ENCODE results near the gene REEP3.
A peak's percentile ranks its signal among the peaks of the same experiment; 100 is the strongest.

Gene REEP3

GRCh38 chr10:63489838-63490237, 31.4 kb upstream of the REEP3 start:
- H3K4me3 ChIP-seq (ENCODE audit: low read depth, low read length) = no peak overlapping the region
- CTCF ChIA-PET = interaction anchor here (1.1 kb wide), 1 partner anchor 139 kb away, joined by 4 read pairs; no protein-coding TSS in a partner anchor
- no peak for TF ChIP-seq ZNF416 (tag by site-specific recombination; IDR thresholded peaks at IDR 0.05)
- peak; percentile 54 for TF ChIP-seq ZNF549 (tag by site-specific recombination; IDR thresholded peaks at IDR 0.05)
- TF ChIP-seq ZSCAN30 (tag by site-specific recombination; IDR thresholded peaks at IDR 0.05) = 0 out of 2 replicates have a peak, but pooled peaks have one; percentile 32
- peak; percentile 50 for TF ChIP-seq SETDB1 (IDR thresholded peaks at IDR 0.05; ENCODE audit: insufficient read length, low read length)
- H3K36me3 ChIP-seq (ENCODE audit: control insufficient read depth in 2 of 2, insufficient read depth in 1 of 2, low read length in 2 of 2) = no peaks in the 10 kb centered on the region
- POLR2A ChIA-PET = no interaction called here
- no peaks in the 10 kb centered on the region for H3K9me3 ChIP-seq (ENCODE audit: control insufficient read depth, insufficient read depth, low read depth, low read length)
- H3K4me1 ChIP-seq (ENCODE audit: control insufficient read depth, insufficient read depth, low read length) = peaks cover 11% of the 10 kb centered on the region
- H3K27ac ChIP-seq (ENCODE audit: extremely low read depth, low read depth, low read length) = no peak overlapping the region

GRCh38 chr10:63491588-63492316, 29.4 kb upstream of the REEP3 start:
- H3K36me3 ChIP-seq (ENCODE audit: control insufficient read depth in 2 of 2, insufficient read depth in 1 of 2, low read length in 2 of 2) = peaks cover 0 to 4% of the 10 kb centered on the region in 2 experiments; a peak in 1 of 3 replicates
- ChIA-PET CTCF (no interaction called here), POLR2A (no interaction called here)
- peak overlapping the region; percentile 17 for H3K27ac ChIP-seq (ENCODE audit: extremely low read depth, low read depth, low read length)
- no peak overlapping the region for H3K4me3 ChIP-seq (ENCODE audit: low read depth, low read length)
- no peaks in the 10 kb centered on the region for H3K9me3 ChIP-seq (ENCODE audit: control insufficient read depth, insufficient read depth, low read depth, low read length)
- H3K4me1 ChIP-seq (ENCODE audit: control insufficient read depth, insufficient read depth, low read length) = peaks cover 11% of the 10 kb centered on the region
- TF ChIP-seq ZNF426 (tag by site-specific recombination; IDR thresholded peaks at IDR 0.05) (no peak), ZNF324 (tag by site-specific recombination; IDR thresholded peaks at IDR 0.05) (no peak), ZNF677 (tag by site-specific recombination; IDR thresholded peaks at IDR 0.05) (peak; percentile 48; the same call in 1 of the 2 replicates), ZFP37 (tag by site-specific recombination; IDR thresholded peaks at IDR 0.05) (no peak), ZNF114 (tag by site-specific recombination; IDR thresholded peaks at IDR 0.05) (no peak), ZNF292 (tag by site-specific recombination; IDR thresholded peaks at IDR 0.05; ENCODE audit: borderline replicate concordance, low read depth) (no peak), ZNF23 (tag by site-specific recombination; IDR thresholded peaks at IDR 0.05; ENCODE audit: borderline replicate concordance) (no peak), PRDM6 (tag by site-specific recombination; IDR thresholded peaks at IDR 0.05) (peak; percentile 36), KLF7 (tag by site-specific recombination; IDR thresholded peaks at IDR 0.05; ENCODE audit: borderline replicate concordance) (no peak), PBX3 (CRISPR knock-in tag; IDR thresholded peaks at IDR 0.05) (no peak), BCL11A (tag by site-specific recombination; IDR thresholded peaks at IDR 0.05; ENCODE audit: low read depth) (no peak), PRDM10 (tag by site-specific recombination; IDR thresholded peaks at IDR 0.05) (peak; percentile 28; the same call in 1 of the 2 replicates), IKZF3 (tag by site-specific recombination; IDR thresholded peaks at IDR 0.05) (peak; percentile 43; the same call in 1 of the 2 replicates), ZXDB (tag by site-specific recombination; IDR thresholded peaks at IDR 0.05) (no peak)
- TF ChIP-seq, protein P1, sequence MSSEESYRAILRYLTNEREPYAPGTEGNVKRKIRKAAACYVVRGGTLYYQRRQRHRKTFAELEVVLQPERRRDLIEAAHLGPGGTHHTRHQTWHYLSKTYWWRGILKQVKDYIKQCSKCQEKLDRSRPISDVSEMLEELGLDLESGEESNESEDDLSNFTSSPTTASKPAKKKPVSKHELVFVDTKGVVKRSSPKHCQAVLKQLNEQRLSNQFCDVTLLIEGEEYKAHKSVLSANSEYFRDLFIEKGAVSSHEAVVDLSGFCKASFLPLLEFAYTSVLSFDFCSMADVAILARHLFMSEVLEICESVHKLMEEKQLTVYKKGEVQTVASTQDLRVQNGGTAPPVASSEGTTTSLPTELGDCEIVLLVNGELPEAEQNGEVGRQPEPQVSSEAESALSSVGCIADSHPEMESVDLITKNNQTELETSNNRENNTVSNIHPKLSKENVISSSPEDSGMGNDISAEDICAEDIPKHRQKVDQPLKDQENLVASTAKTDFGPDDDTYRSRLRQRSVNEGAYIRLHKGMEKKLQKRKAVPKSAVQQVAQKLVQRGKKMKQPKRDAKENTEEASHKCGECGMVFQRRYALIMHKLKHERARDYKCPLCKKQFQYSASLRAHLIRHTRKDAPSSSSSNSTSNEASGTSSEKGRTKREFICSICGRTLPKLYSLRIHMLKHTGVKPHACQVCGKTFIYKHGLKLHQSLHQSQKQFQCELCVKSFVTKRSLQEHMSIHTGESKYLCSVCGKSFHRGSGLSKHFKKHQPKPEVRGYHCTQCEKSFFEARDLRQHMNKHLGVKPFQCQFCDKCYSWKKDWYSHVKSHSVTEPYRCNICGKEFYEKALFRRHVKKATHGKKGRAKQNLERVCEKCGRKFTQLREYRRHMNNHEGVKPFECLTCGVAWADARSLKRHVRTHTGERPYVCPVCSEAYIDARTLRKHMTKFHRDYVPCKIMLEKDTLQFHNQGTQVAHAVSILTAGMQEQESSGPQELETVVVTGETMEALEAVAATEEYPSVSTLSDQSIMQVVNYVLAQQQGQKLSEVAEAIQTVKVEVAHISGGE (tag by site-specific recombination; conservative IDR thresholded peaks at IDR 0.05; ENCODE audit: low read depth) = no peak
- TF ChIP-seq, protein P2, sequence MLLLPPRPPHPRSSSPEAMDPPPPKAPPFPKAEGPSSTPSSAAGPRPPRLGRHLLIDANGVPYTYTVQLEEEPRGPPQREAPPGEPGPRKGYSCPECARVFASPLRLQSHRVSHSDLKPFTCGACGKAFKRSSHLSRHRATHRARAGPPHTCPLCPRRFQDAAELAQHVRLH (tag by site-specific recombination; IDR thresholded peaks at IDR 0.05) = no peak
- TF ChIP-seq, protein P3, sequence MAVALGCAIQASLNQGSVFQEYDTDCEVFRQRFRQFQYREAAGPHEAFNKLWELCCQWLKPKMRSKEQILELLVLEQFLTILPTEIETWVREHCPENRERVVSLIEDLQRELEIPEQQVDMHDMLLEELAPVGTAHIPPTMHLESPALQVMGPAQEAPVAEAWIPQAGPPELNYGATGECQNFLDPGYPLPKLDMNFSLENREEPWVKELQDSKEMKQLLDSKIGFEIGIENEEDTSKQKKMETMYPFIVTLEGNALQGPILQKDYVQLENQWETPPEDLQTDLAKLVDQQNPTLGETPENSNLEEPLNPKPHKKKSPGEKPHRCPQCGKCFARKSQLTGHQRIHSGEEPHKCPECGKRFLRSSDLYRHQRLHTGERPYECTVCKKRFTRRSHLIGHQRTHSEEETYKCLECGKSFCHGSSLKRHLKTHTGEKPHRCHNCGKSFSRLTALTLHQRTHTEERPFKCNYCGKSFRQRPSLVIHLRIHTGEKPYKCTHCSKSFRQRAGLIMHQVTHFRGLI (tag by site-specific recombination; IDR thresholded peaks at IDR 0.05) = peak; percentile 98
